Right kidney (tissue), 1 donor: ENCODE results near the gene PLD3.
"Not testable (repeated sequence)": the region's sequence is repeated elsewhere in the genome, so short reads cannot be mapped to it uniquely, and the experiment has no call there.

Experiments
- DNase-seq: peaks from one replicate; pipeline ENCODE4 v3.0.0-alpha.2; 2016

PLD3 gene

GRCh38 chr19:40388481-40388880, 40.0 kb downstream of the PLD3 start:
- no peak for DNase-seq

DNA sequence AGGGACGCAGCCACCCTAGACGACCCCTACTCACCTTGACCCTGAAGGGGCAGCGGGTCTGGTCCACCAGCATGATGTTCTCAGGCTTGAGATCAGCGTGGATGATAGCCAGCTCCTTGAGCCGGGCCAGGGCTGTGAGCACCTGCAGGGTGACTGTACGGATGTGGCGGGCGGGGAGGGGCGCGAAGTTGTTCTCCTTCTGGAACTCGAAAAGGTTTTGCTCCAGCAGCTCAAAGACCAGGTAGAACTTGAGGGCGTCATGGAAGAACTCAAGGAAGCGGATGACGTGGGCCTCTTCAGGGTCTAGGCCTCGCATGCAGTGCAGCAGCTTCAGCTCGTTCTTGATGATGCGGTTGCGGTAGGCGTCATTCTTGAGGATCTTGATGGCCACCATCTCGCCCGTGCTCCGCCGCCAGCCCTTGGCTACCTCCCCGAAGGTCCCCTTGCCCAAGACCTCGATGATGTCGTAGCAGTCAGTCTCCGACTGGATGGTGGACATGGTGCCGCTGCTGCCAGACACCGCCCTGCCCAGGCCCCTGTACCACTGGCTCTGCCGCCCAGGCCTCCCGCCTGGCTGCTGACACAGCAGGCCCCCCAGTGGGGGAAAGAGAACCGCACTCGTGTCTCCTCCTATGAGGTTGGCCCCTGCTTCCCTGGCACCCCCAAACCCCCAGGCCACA, 41.0 kb downstream of the PLD3 start:
- DNase-seq, result no peak

DNA sequence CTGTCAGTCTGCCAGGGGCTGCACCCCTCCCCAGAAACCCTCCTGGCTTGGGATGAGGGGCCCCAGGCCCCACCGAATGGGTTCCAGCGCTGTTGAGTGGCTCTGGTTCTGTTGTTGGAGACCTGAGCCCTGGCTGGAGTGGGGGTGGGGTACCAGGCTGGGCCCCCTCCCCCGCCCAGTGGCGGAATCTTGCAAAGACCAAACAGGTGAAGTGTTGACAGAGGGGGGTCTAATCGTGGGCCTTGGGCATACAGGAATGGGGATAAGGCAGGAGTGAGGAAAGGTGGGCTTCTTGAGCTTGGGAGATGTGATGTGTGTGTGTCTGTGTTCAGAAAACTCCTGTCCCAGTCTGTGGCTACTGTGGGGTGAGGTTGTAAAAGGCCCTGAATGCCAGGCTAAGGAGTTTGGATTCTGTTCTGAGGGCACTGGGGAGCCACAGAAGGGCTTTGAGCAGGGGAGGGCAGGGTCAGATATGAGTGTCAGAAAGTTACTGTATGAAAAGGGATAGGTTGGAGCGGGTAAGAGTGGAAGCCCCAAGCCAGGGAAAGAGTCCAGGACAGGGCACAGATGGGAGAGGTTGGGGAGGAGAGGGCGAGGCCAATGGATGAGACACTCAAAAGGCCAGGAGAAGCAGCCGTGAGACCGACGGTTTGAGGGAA, 41.7 kb downstream of the PLD3 start, which contains the start of gene HIPK4:
Gene HIPK4, minus strand, starts transcription at position 98 of the 659 bp plus-strand sequence. CDS start 279 bp downstream, outside the sequence.
- no peak for DNase-seq

DNA sequence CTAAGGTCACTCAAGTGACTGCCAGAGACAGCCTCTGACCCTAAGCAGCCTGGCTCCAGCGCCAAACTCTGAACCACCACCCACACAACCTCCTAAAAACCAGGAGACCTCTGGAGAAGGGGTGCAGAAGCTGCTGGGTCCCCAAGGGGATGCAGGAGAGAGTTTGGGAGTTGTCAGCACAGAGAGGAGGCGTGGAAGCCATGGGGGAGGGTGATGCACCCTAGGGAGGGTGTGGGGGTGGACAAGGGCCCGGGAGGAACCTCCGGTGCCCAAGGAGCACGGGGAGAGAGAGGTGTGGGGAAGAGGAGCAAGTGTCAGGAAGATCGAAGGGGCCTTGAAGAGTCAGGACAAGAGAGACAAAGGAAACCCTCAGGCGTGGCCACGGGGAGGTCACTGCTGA, 43.6 kb downstream of the PLD3 start:
- no peak for DNase-seq

GRCh38 chr19:40392894-40393517, 44.5 kb downstream of the PLD3 start:
- no peak for DNase-seq

DNA sequence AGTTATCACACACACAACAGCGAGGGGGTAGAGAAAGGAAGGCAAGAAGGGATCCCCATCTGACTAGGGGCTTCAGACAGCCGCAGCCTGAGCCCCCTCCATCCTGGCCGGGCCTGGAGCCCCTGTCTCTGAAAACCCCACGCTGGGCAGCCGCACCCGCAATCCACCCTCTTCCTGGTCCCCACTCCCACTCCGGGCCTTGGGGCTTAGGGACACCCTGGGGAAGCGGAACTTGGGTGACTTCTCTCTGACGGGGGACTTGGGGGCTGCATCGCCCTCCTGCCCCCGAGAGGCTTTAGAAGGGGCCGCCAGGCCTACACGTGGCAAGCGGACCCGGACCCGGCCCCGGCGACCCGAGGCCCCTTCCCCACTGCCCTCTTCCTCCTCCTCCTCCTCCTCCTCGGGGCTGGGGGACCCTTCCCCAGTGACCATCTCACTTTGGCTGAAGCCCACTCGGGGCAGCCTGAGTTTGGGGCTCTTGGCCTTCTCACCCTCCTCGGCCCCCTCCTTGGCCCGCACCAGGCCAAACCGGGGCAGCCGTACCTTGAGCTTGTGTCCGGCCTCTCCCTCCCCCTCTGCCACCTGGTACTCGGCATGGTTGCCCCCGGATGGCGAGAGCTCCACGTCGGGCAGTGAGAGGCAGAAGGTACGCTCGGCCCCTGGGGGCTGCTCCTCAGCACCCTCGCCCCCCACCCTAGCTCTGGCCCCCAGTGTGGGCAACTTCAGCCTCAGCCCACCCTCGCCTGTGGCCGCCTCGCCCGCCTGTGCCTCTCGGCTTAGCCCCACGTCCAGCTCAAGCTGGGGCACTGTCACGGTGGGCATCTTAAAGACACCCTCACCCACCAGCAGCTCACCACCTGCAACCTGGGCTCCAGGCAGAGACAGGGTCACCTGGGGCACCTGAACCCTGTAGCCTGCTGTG, 45.7 kb downstream of the PLD3 start:
- DNase-seq, result no peak

GRCh38 chr19:40394816-40395210, 46.3 kb downstream of the PLD3 start:
- no peak for DNase-seq

- no peak for DNase-seq
Measured at GRCh38 chr19:40395956-40396355, 47.5 kb downstream of the PLD3 start.

DNA sequence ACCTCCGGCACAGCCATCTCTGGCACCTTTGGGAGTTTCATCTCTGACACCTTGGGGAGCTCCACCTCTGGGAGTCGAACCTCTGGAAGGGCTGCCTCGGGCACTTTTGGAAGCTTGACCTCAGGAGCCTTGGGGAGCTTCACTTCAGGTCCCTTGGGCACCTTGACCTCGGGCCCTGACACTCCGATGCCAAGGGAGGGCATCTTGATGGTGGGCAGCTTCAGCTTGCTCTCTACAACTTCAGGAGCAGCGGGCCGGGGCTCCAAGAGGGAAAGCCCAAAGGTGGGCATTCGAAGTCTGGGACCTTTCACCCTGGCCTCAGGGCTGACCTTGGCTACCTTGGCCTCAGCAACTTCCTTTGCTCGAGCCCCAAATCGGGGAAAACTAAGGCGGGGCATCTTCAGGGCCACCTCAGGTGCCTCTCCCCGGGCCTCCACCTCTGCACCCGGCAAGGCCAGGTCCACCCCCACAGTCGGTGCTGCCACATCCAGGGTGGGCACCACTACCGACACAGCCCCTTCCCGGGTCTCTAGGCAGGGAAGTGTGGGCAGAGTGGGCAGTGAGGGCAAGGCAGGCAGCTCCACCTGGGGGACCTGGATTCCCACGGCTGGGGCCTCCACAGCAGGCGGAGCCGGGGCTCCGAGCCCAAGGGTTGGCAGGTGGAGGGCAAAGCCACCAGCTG, 48.5 kb downstream of the PLD3 start:
- DNase-seq, result no peak

- DNase-seq, result no peak
Measured at GRCh38 chr19:40397568-40397906, 49.0 kb downstream of the PLD3 start.

DNA sequence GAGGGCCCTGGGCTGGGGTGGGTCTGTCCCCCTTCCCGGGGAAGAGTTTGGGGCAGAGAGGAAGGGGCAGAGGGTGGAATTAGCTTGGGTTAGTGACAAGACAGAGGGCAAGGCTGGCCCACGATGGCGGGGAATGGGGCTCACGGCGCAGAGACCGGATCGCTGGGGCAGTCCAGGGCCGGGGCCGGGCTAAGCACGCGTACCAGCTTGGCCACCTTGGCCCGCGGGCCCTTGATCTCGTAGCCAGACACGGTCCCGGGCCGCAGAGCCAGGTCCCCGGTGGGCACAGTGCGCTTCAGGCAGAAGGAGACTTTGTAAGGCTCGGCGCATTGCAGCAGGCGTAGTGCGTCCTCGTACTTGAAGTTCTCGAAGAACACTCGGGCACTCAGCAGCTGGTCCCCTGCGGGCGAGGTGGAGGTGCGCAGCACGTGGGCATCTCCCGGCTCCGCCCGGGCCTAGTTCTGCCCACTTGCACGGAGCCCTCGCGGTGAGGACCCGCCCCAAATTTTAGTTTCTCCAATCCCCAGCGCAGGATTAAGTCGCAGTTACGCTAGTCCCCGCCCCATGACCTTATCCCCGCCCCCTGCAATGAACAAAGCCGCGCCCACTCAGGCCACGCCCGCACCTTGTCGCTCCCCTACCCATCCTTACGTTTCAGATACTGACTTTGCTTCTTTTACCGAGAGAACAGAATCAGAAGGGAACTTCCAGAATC, 50.1 kb downstream of the PLD3 start:
- peak; percentile 57 for DNase-seq

- no peak for DNase-seq
Measured at GRCh38 chr19:40400559-40400958, 52.1 kb downstream of the PLD3 start.

GRCh38 chr19:40403262-40403984, 54.9 kb downstream of the PLD3 start:
- DNase-seq, result no peak

DNA sequence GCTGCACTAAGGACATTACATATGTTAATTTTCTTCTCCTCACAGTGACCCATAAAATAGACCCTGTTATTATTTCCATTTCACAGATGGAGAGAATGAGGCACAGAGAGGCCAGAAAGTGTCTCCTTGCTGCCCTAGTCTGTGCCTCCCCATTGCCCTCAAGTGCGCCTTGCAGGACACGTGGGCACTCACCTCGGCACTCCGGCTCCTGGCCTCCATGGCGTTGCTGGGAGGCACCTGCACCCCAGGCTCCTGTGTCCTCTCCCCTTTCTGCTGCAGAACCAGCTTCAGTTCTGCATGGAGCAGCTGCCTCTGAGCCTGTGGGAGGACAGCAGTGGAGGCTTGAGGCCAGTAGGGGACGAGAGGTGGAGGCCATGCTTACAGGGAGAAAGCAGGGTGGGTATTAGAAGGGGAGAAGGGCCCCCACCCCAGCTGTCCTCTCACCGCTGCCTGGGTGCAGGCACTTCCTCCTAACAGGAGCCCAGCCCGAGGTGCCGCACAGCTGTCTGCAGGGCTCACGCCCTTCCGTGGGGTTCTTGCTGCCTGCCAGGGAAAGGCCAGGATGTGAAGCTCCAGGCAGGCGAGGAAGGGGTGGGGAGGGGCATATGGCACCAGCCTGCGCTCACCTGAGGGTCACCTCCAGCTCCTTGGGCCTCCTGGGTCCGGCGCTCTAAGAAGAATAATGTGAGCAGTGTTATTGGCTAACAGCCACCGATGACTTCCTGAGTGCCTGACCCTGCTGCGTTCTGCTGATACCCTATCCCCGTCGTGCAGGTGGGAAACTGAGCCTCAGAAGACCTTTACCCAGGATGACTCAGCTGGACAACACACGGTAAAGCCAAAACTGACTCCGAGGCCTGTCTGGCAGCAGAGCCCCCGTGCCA, 59.5 kb downstream of the PLD3 start:
- no peak for DNase-seq

DNA sequence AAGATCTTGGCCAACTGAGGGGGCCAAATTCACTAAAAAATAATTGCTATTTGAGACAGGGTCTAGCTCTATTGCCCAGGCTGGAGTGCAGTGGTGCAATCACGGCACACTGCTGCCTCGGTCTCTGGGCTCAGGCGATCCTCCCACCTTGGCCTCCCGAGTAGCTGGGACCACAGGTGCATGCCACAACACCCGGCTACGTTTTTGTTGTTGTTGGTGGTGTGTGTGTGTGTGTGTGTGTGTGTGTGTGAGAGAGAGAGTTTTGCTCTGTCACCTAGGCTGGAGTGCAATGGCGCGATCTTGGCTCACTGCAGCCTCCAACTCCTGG, 60.1 kb downstream of the PLD3 start:
- DNase-seq, result not testable (repeated sequence)

GRCh38 chr19:40410030-40410389, 61.5 kb downstream of the PLD3 start:
- no peak for DNase-seq

GRCh38 chr19:40411125-40411842, 62.8 kb downstream of the PLD3 start:
- DNase-seq, result no peak

DNA sequence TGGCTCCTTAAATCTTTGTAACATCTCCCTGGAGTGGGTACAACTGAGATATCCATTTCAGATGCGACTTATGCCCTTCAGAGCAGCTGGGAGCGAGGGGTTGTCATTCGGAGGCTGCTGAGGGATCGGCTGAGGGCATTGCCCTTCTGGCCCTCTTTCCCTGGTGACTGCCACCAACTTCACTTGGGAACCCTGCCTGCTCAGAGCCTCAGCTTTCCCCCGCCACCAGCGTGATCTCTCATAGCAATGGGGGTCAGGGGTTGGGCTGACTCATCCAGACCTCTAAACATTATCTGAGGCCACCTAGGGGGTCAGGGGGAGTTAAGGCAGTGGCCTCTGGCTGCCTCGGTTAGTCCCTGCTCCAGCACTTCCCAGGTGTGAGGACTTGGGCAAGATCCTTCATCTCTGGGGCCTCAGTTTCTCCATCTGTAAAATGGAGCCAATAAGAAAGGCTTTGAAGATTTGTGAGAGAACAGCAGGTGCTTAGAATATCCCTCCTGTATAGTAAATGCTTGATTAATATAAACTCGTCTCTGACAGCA, 63.5 kb downstream of the PLD3 start:
- DNase-seq, result no peak

DNA sequence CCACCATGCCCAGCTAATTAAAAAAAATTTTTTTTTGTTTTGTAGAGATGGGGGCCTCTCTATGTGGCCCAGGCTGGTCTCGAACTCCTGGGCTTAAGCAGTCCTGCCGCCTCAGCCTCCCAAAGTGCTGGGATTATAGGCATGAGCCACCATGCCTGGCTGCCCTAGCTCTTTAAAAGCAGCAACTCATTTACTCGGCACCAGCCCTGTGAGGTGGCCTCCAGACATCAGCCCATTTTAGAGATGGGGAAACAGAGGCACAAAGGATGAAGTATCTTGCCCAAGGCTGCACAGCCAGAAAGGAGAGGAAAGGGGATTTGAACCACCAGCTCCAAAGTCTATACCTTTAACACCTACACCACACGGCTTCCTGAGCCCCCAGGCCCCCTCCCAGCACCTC, 64.4 kb downstream of the PLD3 start:
- DNase-seq, result no peak
